Germinal center (tissue), 1 donor: ENCODE data around the gene COL6A3.

Experiments
- DNase-seq: peaks from one replicate; pipeline ENCODE4 v3.0.0; 2012; ENCODE audit warnings: mixed read lengths, low spot score

COL6A3 gene

GRCh38 chr2:237440819-237441281, 26.9 kb upstream of the COL6A3 start:
- DNase-seq, result no peak

GRCh38 chr2:237438080-237438940, 24.3 kb upstream of the COL6A3 start:
- DNase-seq, result no peak

GRCh38 chr2:237437566-237437965, 23.6 kb upstream of the COL6A3 start:
- DNase-seq, result no peak

GRCh38 chr2:237435844-237436587, 22.1 kb upstream of the COL6A3 start:
- DNase-seq, result no peak

GRCh38 chr2:237434866-237435311, 20.9 kb upstream of the COL6A3 start:
- peak; percentile 30 for DNase-seq

GRCh38 chr2:237433920-237434676, 20.1 kb upstream of the COL6A3 start:
- no peak for DNase-seq

GRCh38 chr2:237432484-237433092, 18.6 kb upstream of the COL6A3 start:
- no peak for DNase-seq

- no peak for DNase-seq
These were observed 17.9 kb upstream of the COL6A3 start for GRCh38 chr2:237431837-237432236.

GRCh38 chr2:237431372-237431771, 17.4 kb upstream of the COL6A3 start:
- no peak for DNase-seq

GRCh38 chr2:237430861-237431260, 16.9 kb upstream of the COL6A3 start:
- no peak for DNase-seq

- no peak for DNase-seq
These were observed 15.8 kb upstream of the COL6A3 start for GRCh38 chr2:237429753-237430152.

GRCh38 chr2:237427769-237428506, 14.0 kb upstream of the COL6A3 start:
- DNase-seq, result no peak

GRCh38 chr2:237426517-237426916, 12.6 kb upstream of the COL6A3 start:
- no peak for DNase-seq

- DNase-seq, result no peak
These were observed 11.4 kb upstream of the COL6A3 start for GRCh38 chr2:237425320-237425719.

- DNase-seq, result no peak
These were observed 10.6 kb upstream of the COL6A3 start for GRCh38 chr2:237424544-237424943.

- DNase-seq, result no peak
These were observed 9.9 kb upstream of the COL6A3 start for GRCh38 chr2:237423891-237424290.

- no peak for DNase-seq
These were observed 8.3 kb upstream of the COL6A3 start for GRCh38 chr2:237422309-237422708.

- DNase-seq, result peak; percentile 66
These were observed 7.7 kb upstream of the COL6A3 start for GRCh38 chr2:237421542-237422116.

- DNase-seq, result no peak
These were observed 4.3 kb upstream of the COL6A3 start for GRCh38 chr2:237418300-237418699.

- DNase-seq, result no peak
These were observed 782 bp downstream of the COL6A3 start for GRCh38 chr2:237412988-237413776.
